Stimulated activated naive CD8-positive, alpha-beta T cell treated with anti-CD3 and anti-CD28 coated beads, Interleukin-15, amount 100 ng/mL, for 72 hours (primary cell): ENCODE results near the gene TRABD2B.

Experiments used
- ATAC-seq: fragments of 150-1000 bp; cut with Tn5 transposase; 2 replicates; pipeline ENCODE4 v1.10.0; 2021; ENCODE audit warnings: mild to moderate bottlenecking, moderate library complexity
- DNase-seq, 2 donors: peaks; one replicate each; pipeline ENCODE4 v3.0.0; 2021 to 2022
- H3K27ac Mint-ChIP-seq, 2 donors: one replicate each; pipeline ENCODE4 v1.8.0; 2022; ENCODE audit warnings: mild to moderate bottlenecking in 2 of 2, mixed read lengths in 2 of 2, moderate library complexity in 2 of 2
- H3K27me3 Mint-ChIP-seq: one replicate; pipeline ENCODE4 v1.8.0; 2022; ENCODE audit warnings: mixed read lengths
- H3K4me1 Mint-ChIP-seq: one replicate; pipeline ENCODE4 v1.8.0; 2022; ENCODE audit warnings: mild to moderate bottlenecking, mixed read lengths
- H3K4me3 Mint-ChIP-seq, 2 donors: one replicate each; pipeline ENCODE4 v1.8.0; 2022; ENCODE audit warnings: mild to moderate bottlenecking in 2 of 2, mixed read lengths in 2 of 2, moderate library complexity in 1 of 2
- H3K9me3 Mint-ChIP-seq, 2 donors: one replicate each; pipeline ENCODE4 v1.8.0; 2022; ENCODE audit warnings: mixed read lengths in 2 of 2

The TRABD2B gene

DNA sequence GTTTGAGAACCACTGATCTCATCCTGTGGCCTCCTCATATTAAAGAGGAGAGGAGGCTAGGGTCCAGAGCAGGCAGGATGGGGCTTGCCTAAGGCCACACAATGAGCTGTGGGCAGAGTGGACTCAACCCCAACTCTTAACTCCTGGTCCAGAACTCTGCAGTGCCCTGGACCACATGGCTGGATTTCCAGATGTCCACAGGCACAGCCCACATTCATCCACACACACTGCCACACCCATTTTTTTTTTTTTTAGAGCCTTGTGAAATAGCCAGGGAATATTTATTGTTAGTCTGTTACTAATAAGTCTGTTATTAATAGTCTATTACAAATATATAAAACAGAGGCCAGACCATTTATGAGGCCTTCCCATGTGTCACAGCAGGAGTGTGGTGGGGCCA, 192.2 kb downstream of the TRABD2B start:
- no peak for DNase-seq
- ATAC-seq: no peak
- no peaks in the 10 kb centered on the region for H3K4me1 Mint-ChIP-seq
- H3K4me3 Mint-ChIP-seq: no peak overlapping the region
- no peak overlapping the region for H3K27ac Mint-ChIP-seq
- no peaks in the 10 kb centered on the region for H3K9me3 Mint-ChIP-seq
- no peaks in the 10 kb centered on the region for H3K27me3 Mint-ChIP-seq

- no peak for ATAC-seq
These were observed 193.2 kb downstream of the TRABD2B start for GRCh38 chr1:47803815-47804501.

GRCh38 chr1:47797575-47797974, 199.6 kb downstream of the TRABD2B start:
- Mint-ChIP-seq H3K9me3 (no peaks in the 10 kb centered on the region), H3K4me3 (no peak overlapping the region), H3K27me3 (no peaks in the 10 kb centered on the region), H3K27ac (no peak overlapping the region), H3K4me1 (no peaks in the 10 kb centered on the region)
- DNase-seq (no peak), ATAC-seq (no peak)

More at GRCh38 chr1:47803815-47804501, 193.2 kb downstream of the TRABD2B start:
- Mint-ChIP-seq H3K4me1 (no peaks in the 10 kb centered on the region), H3K27ac (no peak overlapping the region), H3K9me3 (no peaks in the 10 kb centered on the region), H3K4me3 (no peak overlapping the region), H3K27me3 (no peaks in the 10 kb centered on the region)
- no peak for DNase-seq

DNA sequence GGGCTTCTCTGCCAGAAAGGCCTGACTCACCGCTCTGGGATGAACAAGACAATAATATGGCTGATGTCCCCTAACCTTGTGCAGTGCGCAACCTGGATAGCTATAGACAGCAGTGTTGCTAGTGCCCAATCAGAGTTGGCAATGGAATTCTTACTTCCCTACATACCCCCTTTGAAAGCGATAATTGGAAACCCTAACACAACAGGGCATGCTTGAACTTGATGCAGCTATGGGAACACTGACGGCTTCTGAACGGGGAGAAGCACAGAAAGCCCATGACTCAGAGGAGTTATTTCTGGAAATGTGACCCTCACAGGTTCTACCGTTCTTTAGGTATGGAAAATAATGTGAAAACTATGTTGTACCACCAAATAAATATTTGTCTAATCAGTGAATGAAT, 200.6 kb downstream of the TRABD2B start:
- Mint-ChIP-seq H3K27ac (no peak overlapping the region), H3K4me1 (no peaks in the 10 kb centered on the region), H3K9me3 (no peaks in the 10 kb centered on the region), H3K27me3 (peaks cover 7% of the 10 kb centered on the region), H3K4me3 (no peak overlapping the region)
- DNase-seq (no peak), ATAC-seq (no peak)

DNA sequence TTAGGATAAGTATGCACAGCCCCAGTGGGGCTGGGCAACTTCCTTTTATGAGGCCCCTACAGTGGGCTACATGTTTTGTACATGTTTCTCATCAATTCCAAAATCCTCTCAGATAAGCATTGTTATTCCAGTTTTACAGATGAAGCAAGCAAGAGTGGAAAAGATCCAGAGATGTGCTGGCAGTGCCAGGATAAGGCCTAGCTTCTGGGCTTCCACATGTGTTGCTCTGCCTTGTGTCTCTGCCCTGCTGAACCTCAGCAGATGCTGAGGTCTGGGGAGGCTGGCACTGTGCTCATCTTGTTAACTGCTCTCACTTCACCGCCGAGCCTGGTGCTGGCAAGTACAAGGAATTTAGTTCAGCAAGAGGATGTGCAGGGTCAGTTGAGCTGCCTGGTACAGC, 202.1 kb downstream of the TRABD2B start:
- H3K4me3 Mint-ChIP-seq: no peak overlapping the region
- no peak overlapping the region for H3K27ac Mint-ChIP-seq
- H3K4me1 Mint-ChIP-seq: no peaks in the 10 kb centered on the region
- H3K27me3 Mint-ChIP-seq: peaks cover 7% of the 10 kb centered on the region
- no peaks in the 10 kb centered on the region for H3K9me3 Mint-ChIP-seq
- DNase-seq (no peak), ATAC-seq (no peak)

DNA sequence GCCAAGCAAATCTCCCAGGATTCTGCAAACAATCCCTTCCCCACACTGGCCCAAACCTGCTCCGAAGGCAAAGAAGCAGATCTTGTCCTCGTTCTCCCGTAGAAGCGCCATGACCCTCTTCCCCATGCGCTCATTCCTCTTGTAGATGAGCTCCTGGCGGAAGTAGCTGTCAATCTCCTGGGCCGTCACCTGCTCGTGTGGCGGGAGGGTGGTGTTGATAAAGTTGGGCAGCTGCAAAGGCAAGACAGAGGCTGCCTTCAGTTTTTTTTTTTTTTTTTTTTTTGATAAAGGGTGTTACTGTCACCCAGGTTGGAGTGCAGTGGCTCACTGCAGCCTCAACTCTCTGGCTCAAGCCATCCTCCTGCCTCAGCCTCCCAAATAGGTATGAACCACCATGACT, 202.7 kb downstream of the TRABD2B start:
- DNase-seq (no peak), ATAC-seq (no peak)
- Mint-ChIP-seq H3K27ac (no peak overlapping the region), H3K9me3 (no peaks in the 10 kb centered on the region), H3K4me3 (no peak overlapping the region), H3K27me3 (peaks cover 7% of the 10 kb centered on the region), H3K4me1 (no peaks in the 10 kb centered on the region)

DNA sequence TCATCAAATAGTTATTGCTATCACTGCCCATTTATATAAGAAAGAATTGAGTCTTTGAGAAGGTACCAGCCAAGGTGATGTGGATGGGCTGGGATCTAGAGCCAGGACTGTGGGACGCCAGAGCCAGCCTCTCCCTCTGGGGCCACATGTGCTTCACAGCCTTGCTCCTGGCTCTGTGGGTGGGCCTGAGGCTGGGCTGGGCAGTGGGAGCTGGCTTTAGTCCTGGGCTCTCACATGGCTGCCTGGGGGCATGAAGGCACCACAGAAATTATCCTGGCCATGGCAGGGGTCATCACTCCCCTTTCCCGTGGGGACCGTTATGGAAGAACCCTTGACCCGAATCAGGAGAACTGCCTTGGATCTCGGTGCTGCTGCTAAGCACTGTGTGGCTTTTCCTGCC, 203.1 kb downstream of the TRABD2B start:
- H3K4me1 Mint-ChIP-seq: no peaks in the 10 kb centered on the region
- ATAC-seq (no peak), DNase-seq (no peak)
- no peak overlapping the region for H3K4me3 Mint-ChIP-seq
- no peaks in the 10 kb centered on the region for H3K9me3 Mint-ChIP-seq
- peaks cover 7% of the 10 kb centered on the region for H3K27me3 Mint-ChIP-seq
- no peak overlapping the region for H3K27ac Mint-ChIP-seq

GRCh38 chr1:47793563-47793962, 203.6 kb downstream of the TRABD2B start:
- H3K27me3 Mint-ChIP-seq: peaks cover 7% of the 10 kb centered on the region
- H3K4me3 Mint-ChIP-seq: no peak overlapping the region
- no peak overlapping the region for H3K27ac Mint-ChIP-seq
- DNase-seq (no peak), ATAC-seq (no peak)
- no peaks in the 10 kb centered on the region for H3K4me1 Mint-ChIP-seq
- H3K9me3 Mint-ChIP-seq: no peaks in the 10 kb centered on the region

DNA sequence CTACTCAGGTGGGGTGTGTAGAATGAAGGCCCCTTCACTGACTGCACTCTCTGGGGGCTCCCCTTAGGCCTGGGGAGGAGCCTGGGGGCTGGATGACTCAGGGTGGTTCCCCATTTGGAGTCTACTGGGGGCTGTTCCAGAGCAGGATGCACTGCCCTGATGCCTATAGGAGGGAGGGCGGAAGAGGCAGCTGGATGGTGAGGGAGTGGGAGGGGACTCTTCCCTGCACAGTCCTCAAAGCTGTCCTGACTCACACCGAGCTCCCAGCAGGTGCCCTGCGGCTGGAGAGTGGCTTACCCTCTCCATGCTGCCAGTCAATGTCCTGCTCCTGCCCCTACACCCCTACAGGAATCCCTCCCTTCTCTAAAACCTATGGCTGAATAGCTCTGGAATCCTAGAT, 204.4 kb downstream of the TRABD2B start:
- H3K27me3 Mint-ChIP-seq: peaks cover 7% of the 10 kb centered on the region
- no peaks in the 10 kb centered on the region for H3K4me1 Mint-ChIP-seq
- ATAC-seq (peak; percentile 34), DNase-seq (no peak)
- H3K4me3 Mint-ChIP-seq: no peak overlapping the region
- H3K27ac Mint-ChIP-seq: no peak overlapping the region
- no peaks in the 10 kb centered on the region for H3K9me3 Mint-ChIP-seq

DNA sequence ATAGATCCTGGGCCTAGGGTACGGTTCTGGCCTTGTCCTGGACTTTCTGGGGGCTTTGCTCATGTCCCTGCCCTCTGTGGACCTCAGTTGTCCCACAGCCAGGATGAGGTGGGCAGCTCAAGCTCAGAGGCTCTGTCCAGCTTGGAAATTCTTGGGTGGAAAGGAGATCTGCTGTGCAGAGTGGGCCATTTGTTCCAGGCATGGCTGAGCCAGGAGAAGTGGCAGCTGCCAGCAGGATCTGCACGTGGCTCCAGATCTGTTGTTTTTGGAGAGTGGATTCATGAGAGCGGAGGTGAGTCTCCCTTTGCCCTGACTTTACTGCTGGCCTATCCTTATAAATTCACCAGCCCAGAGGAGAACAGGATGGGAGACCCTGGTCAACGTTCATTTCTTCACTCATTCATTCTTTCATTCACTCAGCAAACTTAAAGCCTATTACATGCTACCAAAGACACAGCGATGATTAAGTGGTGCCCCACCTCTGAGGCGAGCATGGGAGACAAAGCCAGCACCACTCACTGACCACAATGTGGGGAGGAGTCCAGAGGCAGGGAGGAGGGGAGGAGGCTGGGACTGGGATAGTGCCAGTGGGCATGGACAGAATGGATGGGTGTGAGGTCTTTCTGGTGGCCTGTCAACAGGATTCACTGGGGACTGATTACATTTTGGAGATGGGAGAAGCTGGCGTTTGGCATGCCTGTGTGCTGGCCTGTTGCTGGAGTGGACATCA, 205.1 kb downstream of the TRABD2B start:
- H3K4me3 Mint-ChIP-seq: no peak overlapping the region
- DNase-seq (no peak), ATAC-seq (no peak)
- no peaks in the 10 kb centered on the region for H3K4me1 Mint-ChIP-seq
- peaks cover 7% of the 10 kb centered on the region for H3K27me3 Mint-ChIP-seq
- H3K27ac Mint-ChIP-seq: no peak overlapping the region
- H3K9me3 Mint-ChIP-seq: no peaks in the 10 kb centered on the region

GRCh38 chr1:47788761-47789160, 208.4 kb downstream of the TRABD2B start:
- Mint-ChIP-seq H3K9me3 (no peaks in the 10 kb centered on the region), H3K27ac (no peak overlapping the region), H3K4me1 (no peaks in the 10 kb centered on the region), H3K4me3 (no peak overlapping the region), H3K27me3 (peaks cover 7% of the 10 kb centered on the region)
- DNase-seq (no peak), ATAC-seq (no peak)

DNA sequence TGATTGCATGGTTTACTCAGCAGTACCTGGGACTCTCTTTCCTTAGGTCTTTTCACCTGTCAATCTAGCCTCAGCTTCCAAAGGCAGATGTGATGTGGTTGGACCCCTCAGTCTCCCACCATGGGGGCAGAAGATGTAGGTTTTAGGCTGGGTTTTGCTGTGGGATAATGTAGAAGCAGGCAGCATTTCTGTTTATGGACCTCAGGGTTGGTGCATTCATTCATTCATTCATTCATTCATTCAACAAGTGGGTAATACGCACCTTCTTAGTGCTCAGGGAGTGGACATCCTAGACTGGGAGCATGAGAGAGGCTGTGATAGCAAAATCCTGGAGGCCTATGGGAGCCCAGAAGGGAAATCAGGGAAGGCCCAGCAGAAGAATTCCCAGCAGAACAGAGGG, 209.6 kb downstream of the TRABD2B start:
- H3K27ac Mint-ChIP-seq: peak overlapping the region in 1 of 2 donors; percentile 30
- H3K4me3 Mint-ChIP-seq: no peak overlapping the region
- peaks cover 7% of the 10 kb centered on the region for H3K27me3 Mint-ChIP-seq
- no peaks in the 10 kb centered on the region for H3K4me1 Mint-ChIP-seq
- no peaks in the 10 kb centered on the region for H3K9me3 Mint-ChIP-seq
- no peak for DNase-seq
- ATAC-seq: no peak

DNA sequence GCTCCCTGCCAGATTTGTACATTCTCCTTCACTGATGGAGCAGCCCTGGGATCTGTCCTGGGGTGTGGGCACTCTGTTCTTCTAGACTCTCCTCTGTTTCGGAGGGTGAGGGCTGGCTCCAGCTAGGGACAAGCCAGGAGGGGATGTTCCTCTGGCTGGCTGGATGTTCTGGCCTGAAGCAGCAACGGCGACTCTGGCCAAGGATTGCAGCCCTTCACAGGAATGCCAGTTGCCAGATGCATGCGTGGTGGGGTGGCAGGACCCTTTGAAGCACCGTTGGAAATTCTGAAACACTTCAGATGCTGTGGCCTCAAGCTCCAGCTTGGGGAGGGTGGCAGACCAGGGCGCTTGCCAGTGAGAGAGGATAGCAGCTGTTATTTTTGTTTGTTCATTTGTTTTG, 210.9 kb downstream of the TRABD2B start:
- no peak for ATAC-seq
- Mint-ChIP-seq H3K27ac (no peak overlapping the region), H3K27me3 (no peaks in the 10 kb centered on the region), H3K4me1 (no peaks in the 10 kb centered on the region), H3K9me3 (no peaks in the 10 kb centered on the region), H3K4me3 (no peak overlapping the region)
- no peak for DNase-seq

DNA sequence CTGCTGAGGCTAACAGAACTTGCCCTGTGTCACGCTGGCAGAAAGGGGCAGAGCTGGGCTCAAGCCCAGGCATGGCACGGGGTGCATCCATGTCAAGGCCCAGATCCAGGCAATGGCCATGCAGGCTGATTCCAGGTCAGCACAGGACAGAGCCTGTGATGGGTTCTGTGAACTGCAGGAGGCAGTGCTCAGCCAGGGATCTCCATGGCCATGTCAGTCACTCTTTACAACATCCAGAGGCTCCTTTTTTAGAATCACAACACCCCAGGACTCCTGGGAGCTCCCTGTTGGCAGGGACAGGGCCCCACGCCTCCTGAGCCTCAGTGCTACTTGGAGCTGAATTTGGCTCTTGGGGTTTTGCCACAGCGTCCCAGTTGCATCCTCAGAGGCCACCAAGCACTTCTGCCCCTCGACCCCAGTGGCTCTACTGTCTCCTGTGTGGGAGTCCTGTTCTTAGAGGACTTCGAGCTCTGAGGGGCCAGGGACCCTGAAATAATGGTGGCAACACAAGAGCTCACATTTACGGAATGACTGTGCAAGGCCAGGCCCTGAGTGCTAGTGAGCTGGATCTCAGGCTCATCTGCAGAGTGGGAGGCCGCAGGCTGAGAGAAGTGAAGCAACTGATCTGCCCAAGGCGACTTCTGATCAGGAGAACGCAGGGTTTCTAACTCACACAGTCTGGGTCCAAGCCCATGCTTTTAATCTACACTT, 211.5 kb downstream of the TRABD2B start:
- no peak for ATAC-seq
- Mint-ChIP-seq H3K4me3 (no peak overlapping the region), H3K27ac (no peak overlapping the region), H3K9me3 (no peaks in the 10 kb centered on the region), H3K27me3 (no peaks in the 10 kb centered on the region), H3K4me1 (no peaks in the 10 kb centered on the region)
- DNase-seq: no peak

DNA sequence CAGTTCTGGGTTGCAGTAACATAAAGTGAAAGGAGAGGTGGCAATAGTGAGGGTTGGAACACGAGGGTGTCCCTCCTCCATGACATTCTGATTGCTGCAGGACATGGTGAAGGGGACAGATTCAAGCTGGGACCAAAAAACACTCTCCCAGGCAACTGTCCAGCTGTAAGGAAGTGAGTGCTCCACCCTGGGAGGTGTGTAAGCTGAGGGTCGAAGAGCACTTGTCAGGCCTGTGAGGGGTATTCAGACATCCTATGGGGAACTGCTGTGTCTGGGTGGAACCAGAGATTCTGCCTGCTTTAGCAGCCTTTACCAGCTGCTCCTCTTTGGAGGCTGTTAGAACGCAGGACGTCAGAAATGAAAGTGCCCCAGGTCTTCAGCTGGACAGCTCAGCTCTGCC, 212.1 kb downstream of the TRABD2B start:
- H3K27ac Mint-ChIP-seq: no peak overlapping the region
- no peak for DNase-seq
- H3K9me3 Mint-ChIP-seq: no peaks in the 10 kb centered on the region
- H3K27me3 Mint-ChIP-seq: no peaks in the 10 kb centered on the region
- ATAC-seq: no peak
- H3K4me1 Mint-ChIP-seq: no peaks in the 10 kb centered on the region
- H3K4me3 Mint-ChIP-seq: no peak overlapping the region

DNA sequence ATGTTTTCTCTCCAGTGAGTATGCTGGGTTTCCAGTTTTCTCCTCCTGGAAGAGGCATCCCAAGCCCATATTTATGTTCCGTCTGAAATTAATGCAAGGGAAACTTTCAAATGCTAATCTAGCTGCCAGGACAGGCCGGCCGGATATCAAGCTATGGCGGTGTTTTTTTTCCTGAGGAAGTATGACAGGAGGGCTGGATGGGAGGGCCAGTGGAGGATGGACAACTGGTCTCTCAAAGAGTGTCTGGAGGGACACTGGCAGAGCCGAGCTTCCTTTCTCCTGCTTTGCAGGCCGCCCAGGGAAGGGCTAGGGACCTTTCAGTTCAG, 212.7 kb downstream of the TRABD2B start:
- Mint-ChIP-seq H3K27me3 (no peaks in the 10 kb centered on the region), H3K4me1 (no peaks in the 10 kb centered on the region), H3K4me3 (no peak overlapping the region), H3K27ac (no peak overlapping the region), H3K9me3 (no peaks in the 10 kb centered on the region)
- ATAC-seq: no peak
- DNase-seq: no peak
